GM19463 (cell line): ENCODE results near the gene NAP1L4.

ENCODE experiments used
- ATAC-seq: cut with Tn5 transposase; IDR thresholded peaks from one replicate; pipeline ENCODE4 v1.9.1; 2021; ENCODE audit warnings: mild to moderate bottlenecking, moderate library complexity; ENCODE audit not compliant: unreplicated experiment

NAP1L4 gene

GRCh38 chr11:2926611-2927051, 65.5 kb downstream of the NAP1L4 start:
- no peak for ATAC-seq

DNA sequence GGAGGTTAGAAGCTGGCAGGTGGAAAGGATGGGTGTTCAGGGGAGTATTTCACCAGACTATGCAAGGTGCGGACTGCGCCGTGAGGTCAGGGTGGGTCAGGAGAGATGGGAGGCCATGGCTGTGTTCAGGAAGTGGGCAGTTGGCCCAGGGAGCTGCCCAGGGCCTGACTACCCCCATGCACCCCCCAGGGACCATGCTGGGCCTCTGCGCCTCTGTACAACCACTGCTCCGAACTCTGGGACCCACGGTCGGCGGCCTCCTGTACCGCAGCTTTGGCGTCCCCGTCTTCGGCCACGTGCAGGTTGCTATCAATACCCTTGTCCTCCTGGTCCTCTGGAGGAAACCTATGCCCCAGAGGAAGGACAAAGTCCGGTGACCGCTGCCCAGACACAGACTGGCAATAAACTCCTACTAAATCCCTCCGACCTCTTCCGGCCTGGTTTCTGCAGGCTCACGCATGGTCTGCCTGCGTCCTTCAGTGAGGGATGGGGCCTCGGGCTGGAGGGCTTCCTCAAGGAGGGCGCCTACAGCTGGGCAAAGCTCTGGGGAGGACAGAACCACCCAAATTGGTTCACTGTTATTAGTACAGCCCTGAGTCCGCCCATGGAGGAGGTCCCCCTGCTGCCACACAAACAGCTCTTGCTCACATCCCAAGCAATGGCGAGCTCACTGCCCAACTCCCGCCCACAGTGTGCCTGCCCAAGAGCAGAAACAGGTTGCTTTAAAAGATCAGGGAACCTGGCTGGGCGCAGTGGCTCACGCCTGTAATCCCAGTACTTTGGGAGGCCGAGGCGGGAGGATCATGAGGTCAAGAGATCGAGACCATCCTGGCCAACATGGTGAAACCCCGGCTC, 67.1 kb downstream of the NAP1L4 start:
- no peak for ATAC-seq

DNA sequence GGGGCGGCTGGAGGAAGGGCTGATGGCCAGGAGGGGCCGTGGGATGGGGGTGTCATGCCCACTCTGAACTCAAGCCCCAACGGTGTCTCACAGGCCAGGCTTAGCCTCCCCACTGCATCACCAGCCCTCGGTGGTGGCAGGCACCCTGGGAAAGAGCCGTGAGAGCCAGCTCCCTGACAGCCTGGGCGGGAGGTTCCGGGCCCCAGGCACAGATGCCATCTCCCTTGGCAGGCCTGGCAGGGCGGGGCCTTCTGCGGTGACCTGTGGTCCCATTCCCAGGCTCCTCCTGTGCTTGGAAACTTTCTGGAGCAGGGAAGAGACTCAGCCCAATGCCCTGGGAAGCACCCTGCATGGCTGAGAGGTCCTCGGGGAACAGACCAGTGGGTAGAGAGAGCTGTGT, 67.7 kb downstream of the NAP1L4 start:
- no peak for ATAC-seq

GRCh38 chr11:2923446-2924375, 68.4 kb downstream of the NAP1L4 start:
- ATAC-seq: no peak

GRCh38 chr11:2922655-2923054, 69.5 kb downstream of the NAP1L4 start:
- ATAC-seq: no peak

- ATAC-seq: no peak
These were observed 70.2 kb downstream of the NAP1L4 start for GRCh38 chr11:2921742-2922493.

DNA sequence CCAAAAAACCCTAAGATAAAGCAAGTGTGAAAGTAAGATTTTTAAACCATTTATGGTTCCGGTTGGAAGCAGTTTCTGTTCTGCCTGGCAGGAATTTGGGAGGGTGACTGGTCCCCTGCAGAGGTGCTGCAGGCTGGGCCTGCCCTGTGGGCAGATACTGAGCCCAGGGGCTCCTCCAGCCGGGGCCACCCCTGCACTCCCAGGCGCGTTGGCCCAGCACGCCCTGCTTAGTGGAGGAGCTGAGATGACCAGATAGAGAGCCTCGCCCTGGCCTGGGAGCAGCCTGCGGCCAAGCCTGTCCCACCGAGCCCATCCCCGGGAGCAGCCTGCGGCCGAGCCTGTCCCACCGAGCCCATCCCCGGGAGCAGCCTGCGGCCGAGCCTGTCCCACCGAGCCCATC, 70.9 kb downstream of the NAP1L4 start:
- ATAC-seq: no peak

DNA sequence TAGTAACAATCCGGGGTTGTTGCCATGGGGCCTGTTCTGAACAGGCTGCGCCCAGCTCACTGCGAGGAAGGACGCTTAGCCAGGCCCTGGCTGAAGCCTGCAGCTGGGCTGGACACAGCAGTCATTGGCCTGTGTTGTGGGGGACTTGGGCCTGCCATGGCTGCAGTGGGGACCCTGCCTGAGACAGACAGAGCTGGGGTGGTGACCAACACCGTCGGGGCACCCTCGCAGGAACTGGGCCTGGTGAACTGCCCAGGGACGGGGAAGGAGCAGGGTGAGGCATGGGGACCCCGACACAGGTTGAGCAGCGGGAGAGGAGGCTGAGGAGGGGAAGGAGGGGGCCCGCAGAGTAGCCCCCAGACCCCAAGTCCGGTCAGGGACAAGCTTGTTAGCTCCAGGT, 71.8 kb downstream of the NAP1L4 start:
- no peak for ATAC-seq

- no peak for ATAC-seq
These were observed 72.3 kb downstream of the NAP1L4 start for GRCh38 chr11:2919837-2920236.

DNA sequence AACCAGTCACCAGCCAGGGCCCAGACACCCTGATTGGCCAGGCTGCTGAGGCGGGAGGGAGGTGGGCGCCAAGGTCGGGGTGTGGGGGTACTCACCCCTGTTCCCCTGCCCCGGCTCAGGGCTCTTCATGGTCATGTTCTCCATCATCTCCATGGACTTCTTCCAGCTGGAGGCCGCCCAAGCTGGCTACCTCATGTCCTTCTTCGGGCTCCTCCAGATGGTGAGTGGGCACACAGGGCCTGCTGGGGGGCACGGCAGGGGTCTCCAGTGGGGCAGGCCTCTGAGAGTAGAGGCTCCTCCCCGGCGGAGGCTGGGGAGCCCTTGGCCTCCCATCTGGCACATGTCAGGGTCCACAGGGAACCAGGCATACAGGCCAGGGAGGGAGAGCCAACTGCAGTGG, 72.9 kb downstream of the NAP1L4 start:
- ATAC-seq: no peak

DNA sequence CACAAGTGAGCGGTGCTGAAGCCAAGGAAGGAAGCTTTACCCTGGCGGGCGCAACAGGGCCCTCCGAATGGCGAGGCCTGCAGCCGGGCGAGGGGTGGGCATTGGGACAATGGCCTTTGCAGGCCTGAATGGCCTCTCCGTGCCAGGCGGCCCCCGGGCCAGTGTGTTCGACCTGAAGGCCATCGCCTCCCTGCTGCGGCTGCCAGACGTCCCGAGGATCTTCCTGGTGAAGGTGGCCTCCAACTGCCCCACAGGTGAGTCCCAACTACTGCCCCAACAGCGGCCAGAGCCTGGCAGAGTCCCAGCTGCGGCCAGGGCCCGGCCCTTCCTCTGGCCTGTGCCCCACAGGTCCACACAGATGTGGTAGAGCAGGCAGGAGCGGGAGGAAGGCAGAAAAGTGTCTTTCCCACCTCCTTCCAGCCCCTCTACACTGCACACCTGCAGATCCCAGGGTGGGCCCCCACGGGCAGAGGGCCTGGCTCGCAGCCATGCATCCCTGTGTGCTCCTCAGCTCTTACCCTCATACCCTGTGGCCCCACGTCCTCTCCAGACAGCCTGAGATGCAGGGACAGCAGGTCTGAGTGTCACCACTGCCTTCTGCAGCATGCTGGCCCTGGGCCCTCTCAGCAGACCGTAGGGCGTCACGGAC, 74.2 kb downstream of the NAP1L4 start:
- no peak for ATAC-seq

DNA sequence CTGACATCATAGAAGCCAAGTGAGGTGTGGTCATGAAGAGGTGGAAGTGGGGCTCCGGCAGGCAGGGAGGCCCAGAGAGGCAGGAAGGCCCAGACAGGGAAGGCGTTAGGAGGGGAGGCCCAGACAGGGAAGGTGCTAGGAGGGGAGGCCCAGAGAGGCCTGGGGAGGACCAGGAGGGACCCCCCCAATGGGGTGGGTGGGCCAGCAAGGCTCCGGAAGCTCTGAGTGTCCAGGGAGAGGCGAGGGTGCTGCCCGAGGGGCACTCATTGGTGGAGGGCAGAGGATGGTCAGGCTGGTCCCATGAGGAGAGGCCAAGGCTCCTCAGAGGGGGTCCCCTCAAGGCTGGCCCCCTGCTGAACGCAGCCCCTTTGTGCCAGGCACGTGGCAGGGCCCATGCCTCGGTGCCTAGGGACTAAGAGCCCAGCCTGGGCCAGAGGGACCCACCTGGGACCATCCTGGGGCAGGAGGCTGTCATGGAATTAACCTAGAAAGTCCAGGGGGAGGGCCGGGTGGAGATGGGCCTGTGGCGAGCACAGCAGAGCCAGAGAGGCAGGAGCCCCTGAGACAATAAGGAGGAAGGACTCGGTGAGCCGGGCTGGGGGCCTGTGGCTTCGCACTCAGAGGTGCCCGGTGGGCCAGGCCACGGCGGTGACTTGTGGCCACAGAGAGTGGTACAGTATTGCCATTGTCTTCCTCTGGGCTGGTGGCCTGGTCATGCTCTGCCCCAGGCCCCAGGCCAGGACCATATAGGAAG, 75.1 kb downstream of the NAP1L4 start:
- no peak for ATAC-seq

DNA sequence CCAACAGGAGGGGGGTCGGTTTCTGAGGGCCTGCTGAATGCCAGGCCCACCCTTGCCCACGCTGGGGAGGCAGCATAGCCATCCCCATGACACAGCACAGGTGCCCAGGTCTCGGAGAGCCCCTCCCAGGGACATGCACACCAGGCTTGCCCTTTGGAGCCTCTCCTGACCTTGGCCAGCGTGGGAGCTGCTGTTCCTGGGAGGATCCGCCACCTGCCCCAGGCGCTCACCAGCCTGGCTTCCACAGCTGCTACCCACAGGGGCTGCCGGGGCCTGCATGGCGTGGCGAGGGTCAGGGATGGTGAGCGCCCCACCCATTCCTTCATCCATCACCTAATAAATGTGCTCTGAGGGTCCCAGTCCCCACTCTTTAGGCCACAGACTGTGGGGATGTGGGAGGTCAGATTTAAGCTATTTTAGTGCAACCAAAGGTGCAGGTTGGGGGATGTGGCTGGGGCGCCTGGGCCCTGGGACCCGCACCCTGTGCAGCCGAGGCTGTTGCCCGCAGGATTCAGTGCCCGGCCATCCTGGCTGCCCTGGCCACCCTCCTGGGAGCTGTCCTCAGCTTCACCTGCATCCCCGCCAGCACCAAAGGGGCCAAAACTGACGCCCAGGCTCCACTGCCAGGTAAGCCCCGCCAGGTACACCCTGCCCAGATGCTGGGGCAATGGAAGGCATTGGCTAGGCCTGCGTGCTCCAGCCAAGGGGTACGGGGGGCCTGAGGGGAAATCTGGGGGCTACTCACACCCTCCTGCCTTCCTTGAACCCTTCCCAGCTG, 75.8 kb downstream of the NAP1L4 start:
- ATAC-seq: no peak

DNA sequence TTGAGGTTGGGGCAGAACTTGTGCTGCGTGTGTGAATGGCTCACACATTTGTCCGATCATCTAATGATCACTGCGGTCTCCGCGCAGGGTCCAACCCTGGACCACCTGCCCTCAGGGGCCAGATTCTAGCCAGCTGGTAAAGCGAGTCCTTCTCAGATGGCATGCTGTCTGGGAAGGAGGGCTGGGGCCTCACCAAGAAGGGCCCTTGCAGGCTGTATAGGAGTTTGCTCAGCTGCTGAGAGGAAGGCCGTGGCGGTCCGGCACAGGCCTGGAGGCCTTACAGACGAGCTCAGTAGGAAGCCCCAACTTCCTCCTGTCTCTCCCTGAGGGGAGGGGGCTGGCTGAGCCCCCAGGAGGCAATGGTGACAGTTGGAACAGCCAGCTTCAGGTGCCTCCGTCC, 76.7 kb downstream of the NAP1L4 start:
- ATAC-seq: no peak

- no peak for ATAC-seq
These were observed 77.5 kb downstream of the NAP1L4 start for GRCh38 chr11:2914455-2915195.

DNA sequence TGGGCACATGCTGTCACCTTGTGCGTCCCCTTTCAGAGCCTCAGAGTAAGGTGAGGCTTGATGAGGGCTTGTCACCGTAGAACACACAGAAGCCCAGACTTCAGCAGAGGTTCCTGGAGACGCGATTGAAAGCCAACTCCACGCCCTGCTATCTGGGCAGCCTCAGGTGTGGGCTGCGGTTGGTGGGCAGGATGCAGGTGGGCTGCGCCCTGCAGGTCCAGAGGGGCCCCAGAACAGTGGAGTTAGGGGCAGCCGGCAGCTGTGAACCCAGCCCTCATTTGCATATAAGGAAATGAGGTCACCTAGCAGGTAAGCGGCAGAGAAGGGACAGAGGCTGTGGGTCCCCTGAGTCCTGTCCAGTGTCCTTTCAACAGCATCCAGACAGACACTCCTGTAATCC, 78.4 kb downstream of the NAP1L4 start:
- no peak for ATAC-seq

DNA sequence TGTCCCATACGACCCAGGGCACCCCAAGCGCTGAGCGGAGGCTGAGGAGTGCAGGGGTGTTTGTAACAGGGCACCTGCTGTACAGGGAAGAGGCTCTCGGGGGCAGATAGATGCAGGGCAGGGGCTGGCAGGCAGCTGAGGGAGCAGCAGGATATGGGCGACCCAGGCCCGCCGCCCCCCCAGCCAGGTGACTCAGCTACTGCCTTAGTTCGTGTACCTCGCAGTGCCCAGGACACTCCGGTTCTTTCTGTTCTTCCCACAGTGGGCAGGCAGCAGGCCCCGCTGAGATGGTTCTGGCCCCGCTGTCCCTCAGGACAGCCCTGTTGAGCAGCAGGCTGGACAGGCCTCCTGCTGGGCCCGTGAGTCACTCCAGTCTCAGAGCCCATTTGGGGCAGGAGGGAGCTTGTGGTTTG, 79.1 kb downstream of the NAP1L4 start:
- no peak for ATAC-seq

GRCh38 chr11:2912498-2912897, 79.6 kb downstream of the NAP1L4 start:
- ATAC-seq: no peak
